Measurements from ENCODE around the gene ERC1.
A peak's percentile ranks its signal among the peaks of the same experiment; 100 is the strongest.

Gene ERC1

GRCh38 chr12:1507308-1507707 is 516.3 kb downstream of the ERC1 start:
- Histone ChIP-seq H2AK5ac (ENCODE audit: low read length, severe bottlenecking) (no peak overlapping the region), H2BK15ac (ENCODE audit: low read depth, poor library complexity, severe bottlenecking) (no peak overlapping the region), H3K4me1 (ENCODE audit: control insufficient read depth, insufficient read depth, low read depth, low read length) (peaks cover 5% of the 10 kb centered on the region), H3K4me2 (ENCODE audit: low read length, poor library complexity, severe bottlenecking) (no peak overlapping the region), H4K8ac (ENCODE audit: low read length) (no peak overlapping the region), H3K18ac (ENCODE audit: low read depth in 1 of 2, low read length in 2 of 2) (no peak overlapping the region), H2BK120ac (ENCODE audit: low read depth, low read length) (no peak overlapping the region), H3K79me1 (replicated peaks; ENCODE audit: low read length, poor library complexity, severe bottlenecking) (no peaks in the 10 kb centered on the region), H2BK5ac (ENCODE audit: low read depth, low read length, poor library complexity, severe bottlenecking) (no peak overlapping the region), H3K4me3 (ENCODE audit: insufficient read depth in 1 of 2, low read depth in 1 of 2, low read length in 2 of 2) (no peak overlapping the region), H4K91ac (ENCODE audit: low read length) (no peak overlapping the region), H2AFZ (ENCODE audit: low read depth, low read length) (no peak overlapping the region), H2BK12ac (ENCODE audit: low read length in 2 of 2) (no peak overlapping the region), H3K9me3 (ENCODE audit: control insufficient read depth, low read length) (no peaks in the 10 kb centered on the region), H3K27me3 (ENCODE audit: control insufficient read depth in 1 of 2, insufficient read depth in 1 of 2, low read length in 2 of 2) (no peaks in the 10 kb centered on the region), H3K27ac (ENCODE audit: low read length, poor library complexity, severe bottlenecking) (no peak overlapping the region), H3K4ac (ENCODE audit: low read depth in 1 of 2, low read length in 2 of 2) (no peak overlapping the region), H3K36me3 (ENCODE audit: control insufficient read depth in 1 of 2, insufficient read depth in 2 of 2, low read depth in 1 of 2, low read length in 2 of 2) (peaks cover 0 to 5% of the 10 kb centered on the region in 2 experiments), H3K14ac (ENCODE audit: low read length in 2 of 2) (no peak overlapping the region), H3K23ac (ENCODE audit: low read length in 2 of 2) (no peak overlapping the region), H3K9ac (ENCODE audit: low read length) (no peak overlapping the region)
- DNase-seq, result no peak
- WGBS, result 86% methylated on average over 5 of the region's 7 CpGs

GRCh38 chr12:1509413-1510052 is 518.5 kb downstream of the ERC1 start:
- H3K4me2 ChIP-seq (ENCODE audit: low read length, poor library complexity, severe bottlenecking), result no peak overlapping the region
- H3K4me3 ChIP-seq (ENCODE audit: insufficient read depth in 1 of 2, low read depth in 1 of 2, low read length in 2 of 2), result peak overlapping the region in 1 of 2 experiments; percentile 18
- H3K4ac ChIP-seq (ENCODE audit: low read depth in 1 of 2, low read length in 2 of 2), result no peak overlapping the region
- peak overlapping the region; percentile 33 for H4K8ac ChIP-seq (ENCODE audit: low read length)
- H3K9ac ChIP-seq (ENCODE audit: low read length), result peak overlapping the region; percentile 42
- H3K23ac ChIP-seq (ENCODE audit: low read length in 2 of 2), result no peak overlapping the region
- H3K79me1 ChIP-seq (replicated peaks; ENCODE audit: low read length, poor library complexity, severe bottlenecking), result no peaks in the 10 kb centered on the region
- H2AK5ac ChIP-seq (ENCODE audit: low read length, severe bottlenecking), result no peak overlapping the region
- H3K18ac ChIP-seq (ENCODE audit: low read depth in 1 of 2, low read length in 2 of 2), result peak overlapping the region in 1 of 2 experiments; percentile 38
- no peak for DNase-seq
- no peak overlapping the region for H2BK5ac ChIP-seq (ENCODE audit: low read depth, low read length, poor library complexity, severe bottlenecking)
- H3K27ac ChIP-seq (ENCODE audit: low read length, poor library complexity, severe bottlenecking), result no peak overlapping the region
- H3K27me3 ChIP-seq (ENCODE audit: control insufficient read depth in 1 of 2, insufficient read depth in 1 of 2, low read length in 2 of 2), result no peaks in the 10 kb centered on the region
- H2BK120ac ChIP-seq (ENCODE audit: low read depth, low read length), result no peak overlapping the region
- H3K36me3 ChIP-seq (ENCODE audit: control insufficient read depth in 1 of 2, insufficient read depth in 2 of 2, low read depth in 1 of 2, low read length in 2 of 2), result no peaks in the 10 kb centered on the region
- H4K91ac ChIP-seq (ENCODE audit: low read length), result no peak overlapping the region
- no peaks in the 10 kb centered on the region for H3K9me3 ChIP-seq (ENCODE audit: control insufficient read depth, low read length)
- WGBS, result 87% methylated on average over 13 of the region's 14 CpGs
- no peak overlapping the region for H2AFZ ChIP-seq (ENCODE audit: low read depth, low read length)
- peaks cover 3% of the 10 kb centered on the region for H3K4me1 ChIP-seq (ENCODE audit: control insufficient read depth, insufficient read depth, low read depth, low read length)
- no peak overlapping the region for H2BK15ac ChIP-seq (ENCODE audit: low read depth, poor library complexity, severe bottlenecking)
- H3K14ac ChIP-seq (ENCODE audit: low read length in 2 of 2), result no peak overlapping the region
- peak overlapping the region in 1 of 2 experiments; percentile 43 for H2BK12ac ChIP-seq (ENCODE audit: low read length in 2 of 2)

- Histone ChIP-seq H2BK5ac (ENCODE audit: low read depth, low read length, poor library complexity, severe bottlenecking) (no peak overlapping the region), H3K27ac (ENCODE audit: low read length, poor library complexity, severe bottlenecking) (no peak overlapping the region), H2BK12ac (ENCODE audit: low read length in 2 of 2) (no peak overlapping the region), H2BK15ac (ENCODE audit: low read depth, poor library complexity, severe bottlenecking) (no peak overlapping the region), H2BK120ac (ENCODE audit: low read depth, low read length) (no peak overlapping the region), H3K4me3 (ENCODE audit: insufficient read depth in 1 of 2, low read depth in 1 of 2, low read length in 2 of 2) (peak overlapping the region in 1 of 2 experiments; percentile 9), H3K36me3 (ENCODE audit: control insufficient read depth in 1 of 2, insufficient read depth in 2 of 2, low read depth in 1 of 2, low read length in 2 of 2) (no peaks in the 10 kb centered on the region), H3K9me3 (ENCODE audit: control insufficient read depth, low read length) (peaks cover 6% of the 10 kb centered on the region), H3K18ac (ENCODE audit: low read depth in 1 of 2, low read length in 2 of 2) (peak overlapping the region in 1 of 2 experiments; percentile 38), H3K79me1 (replicated peaks; ENCODE audit: low read length, poor library complexity, severe bottlenecking) (no peaks in the 10 kb centered on the region), H3K27me3 (ENCODE audit: control insufficient read depth in 1 of 2, insufficient read depth in 1 of 2, low read length in 2 of 2) (no peaks in the 10 kb centered on the region), H4K8ac (ENCODE audit: low read length) (peak overlapping the region; percentile 33), H4K91ac (ENCODE audit: low read length) (no peak overlapping the region), H2AFZ (ENCODE audit: low read depth, low read length) (no peak overlapping the region), H3K9ac (ENCODE audit: low read length) (peak overlapping the region; percentile 42), H3K4me2 (ENCODE audit: low read length, poor library complexity, severe bottlenecking) (no peak overlapping the region), H3K14ac (ENCODE audit: low read length in 2 of 2) (no peak overlapping the region), H3K4me1 (ENCODE audit: control insufficient read depth, insufficient read depth, low read depth, low read length) (peaks cover 3% of the 10 kb centered on the region), H3K4ac (ENCODE audit: low read depth in 1 of 2, low read length in 2 of 2) (no peak overlapping the region), H2AK5ac (ENCODE audit: low read length, severe bottlenecking) (no peak overlapping the region), H3K23ac (ENCODE audit: low read length in 2 of 2) (no peak overlapping the region)
- WGBS, result 64% methylated on average over 9 of the region's 10 CpGs
- DNase-seq, result peak; percentile 27
Observed at GRCh38 chr12:1510056-1510812, 519.2 kb downstream of the ERC1 start.

- Histone ChIP-seq H3K4me3 (ENCODE audit: insufficient read depth in 1 of 2, low read depth in 1 of 2, low read length in 2 of 2) (no peak overlapping the region), H3K79me1 (replicated peaks; ENCODE audit: low read length, poor library complexity, severe bottlenecking) (no peaks in the 10 kb centered on the region), H3K4me2 (ENCODE audit: low read length, poor library complexity, severe bottlenecking) (no peak overlapping the region), H2AK5ac (ENCODE audit: low read length, severe bottlenecking) (no peak overlapping the region), H3K9ac (ENCODE audit: low read length) (no peak overlapping the region), H3K27me3 (ENCODE audit: control insufficient read depth in 1 of 2, insufficient read depth in 1 of 2, low read length in 2 of 2) (no peaks in the 10 kb centered on the region), H2BK12ac (ENCODE audit: low read length in 2 of 2) (no peak overlapping the region), H2AFZ (ENCODE audit: low read depth, low read length) (no peak overlapping the region), H3K18ac (ENCODE audit: low read depth in 1 of 2, low read length in 2 of 2) (no peak overlapping the region), H3K4me1 (ENCODE audit: control insufficient read depth, insufficient read depth, low read depth, low read length) (peaks cover 19% of the 10 kb centered on the region), H2BK120ac (ENCODE audit: low read depth, low read length) (no peak overlapping the region), H3K4ac (ENCODE audit: low read depth in 1 of 2, low read length in 2 of 2) (no peak overlapping the region), H3K23ac (ENCODE audit: low read length in 2 of 2) (no peak overlapping the region), H3K14ac (ENCODE audit: low read length in 2 of 2) (no peak overlapping the region), H4K91ac (ENCODE audit: low read length) (no peak overlapping the region), H3K36me3 (ENCODE audit: control insufficient read depth in 1 of 2, insufficient read depth in 2 of 2, low read depth in 1 of 2, low read length in 2 of 2) (no peaks in the 10 kb centered on the region), H3K27ac (ENCODE audit: low read length, poor library complexity, severe bottlenecking) (no peak overlapping the region), H2BK15ac (ENCODE audit: low read depth, poor library complexity, severe bottlenecking) (no peak overlapping the region), H2BK5ac (ENCODE audit: low read depth, low read length, poor library complexity, severe bottlenecking) (no peak overlapping the region), H3K9me3 (ENCODE audit: control insufficient read depth, low read length) (peaks cover 8% of the 10 kb centered on the region), H4K8ac (ENCODE audit: low read length) (no peak overlapping the region)
- DNase-seq, result no peak
- no CpG with 5 or more reads among the region's 1 CpG for WGBS
Observed at GRCh38 chr12:1515010-1515409, 524.0 kb downstream of the ERC1 start.

Measured in mesenchymal stem cell (in vitro differentiated cells and primary cell).